Peyer's patch (tissue), 4 donors: ENCODE results near the gene MIER2.

Experiments
- POLR2A ChIP-seq, 2 donors: fragments of 450-650 bp; IDR thresholded peaks; one replicate each; pipeline ENCODE4 v1.5.1; 2017; ENCODE audit warnings: antibody characterized with exemption in 2 of 2, mild to moderate bottlenecking in 2 of 2, moderate library complexity in 2 of 2
- TF ChIP-seq, protein P1 (sequence below), 6 experiments: fragments of 450-650 bp in 4 of 6; fragments of 200-600 bp in 2 of 6; sonication (generic) in 1 of 6; IDR thresholded peaks; one replicate each; pipeline ENCODE4 v1.5.1; 2017 to 2019; ENCODE audit warnings: antibody characterized with exemption in 6 of 6, mild to moderate bottlenecking in 3 of 6, moderate library complexity in 1 of 6

DNA sequence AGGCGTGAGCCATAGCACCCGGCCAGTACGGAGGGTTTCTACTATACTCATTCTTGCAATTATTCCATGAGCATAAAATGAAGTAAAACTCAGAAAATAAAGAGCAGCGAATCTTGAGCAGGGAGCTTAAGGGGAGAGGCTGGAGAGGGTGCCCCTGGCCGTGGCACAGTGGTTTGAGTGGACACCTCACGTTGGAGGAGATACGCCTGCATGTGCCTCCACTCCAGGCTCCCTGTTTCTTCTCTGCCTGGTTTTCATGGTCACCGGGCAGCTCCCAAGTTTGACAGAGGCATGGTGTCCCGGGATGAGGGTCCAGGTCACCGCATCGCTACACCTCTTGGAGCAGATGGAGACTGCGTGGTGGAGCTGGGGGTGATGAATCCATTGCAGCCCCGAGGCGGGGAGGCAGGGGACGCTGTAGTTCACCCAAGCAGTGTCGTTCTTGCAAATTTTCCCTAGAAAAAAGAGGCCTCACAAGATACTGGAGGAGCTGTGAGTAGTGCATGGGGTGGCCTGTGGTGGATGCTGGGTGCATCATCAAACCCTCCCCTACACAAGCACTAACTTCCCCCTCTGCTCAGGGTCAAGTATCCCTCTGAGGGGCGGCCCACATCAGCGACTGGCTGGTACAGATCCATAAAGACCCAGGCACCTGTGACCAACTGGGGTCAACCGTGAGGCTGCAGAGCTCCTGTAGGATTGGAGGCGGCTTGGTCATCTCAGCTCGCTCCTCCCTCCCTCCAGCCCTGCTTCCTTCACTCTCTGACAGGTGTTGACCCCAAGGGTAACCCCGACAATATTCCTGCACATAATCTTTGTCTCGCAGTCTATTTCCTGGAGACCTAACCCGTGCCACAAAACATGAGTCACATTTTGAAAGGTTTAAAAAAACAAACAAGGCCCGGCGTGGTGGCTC lies 3.6 kb upstream of the MIER2 start:
- TF ChIP-seq, protein P1, sequence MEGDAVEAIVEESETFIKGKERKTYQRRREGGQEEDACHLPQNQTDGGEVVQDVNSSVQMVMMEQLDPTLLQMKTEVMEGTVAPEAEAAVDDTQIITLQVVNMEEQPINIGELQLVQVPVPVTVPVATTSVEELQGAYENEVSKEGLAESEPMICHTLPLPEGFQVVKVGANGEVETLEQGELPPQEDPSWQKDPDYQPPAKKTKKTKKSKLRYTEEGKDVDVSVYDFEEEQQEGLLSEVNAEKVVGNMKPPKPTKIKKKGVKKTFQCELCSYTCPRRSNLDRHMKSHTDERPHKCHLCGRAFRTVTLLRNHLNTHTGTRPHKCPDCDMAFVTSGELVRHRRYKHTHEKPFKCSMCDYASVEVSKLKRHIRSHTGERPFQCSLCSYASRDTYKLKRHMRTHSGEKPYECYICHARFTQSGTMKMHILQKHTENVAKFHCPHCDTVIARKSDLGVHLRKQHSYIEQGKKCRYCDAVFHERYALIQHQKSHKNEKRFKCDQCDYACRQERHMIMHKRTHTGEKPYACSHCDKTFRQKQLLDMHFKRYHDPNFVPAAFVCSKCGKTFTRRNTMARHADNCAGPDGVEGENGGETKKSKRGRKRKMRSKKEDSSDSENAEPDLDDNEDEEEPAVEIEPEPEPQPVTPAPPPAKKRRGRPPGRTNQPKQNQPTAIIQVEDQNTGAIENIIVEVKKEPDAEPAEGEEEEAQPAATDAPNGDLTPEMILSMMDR (IDR thresholded peaks at IDR 0.05), result no peak
- TF ChIP-seq POLR2A (IDR thresholded peaks at IDR 0.05), result no peak
